Left ventricle myocardium inferior (tissue), 1 donor: ENCODE measurements around the gene CDH8. TPM values are rescaled to one million over a fixed set of nuclear protein-coding genes. Genes with fewer than 3 reads are reported as not detected.

ENCODE experiments used
- DNase-seq: peaks from one replicate; pipeline ENCODE4 v3.0.0-alpha.2; 2020
- H3K27ac ChIP-seq: fragments of 200-600 bp; replicated peaks from 2 replicates; pipeline ENCODE4 v1.8.0; 2021
- H3K27me3 ChIP-seq: fragments of 200-600 bp; 2 replicates; pipeline ENCODE4 v1.8.0; 2021; ENCODE audit warnings: low read depth
- H3K36me3 ChIP-seq: fragments of 200-600 bp; 2 replicates; pipeline ENCODE4 v1.8.0; 2021
- H3K4me1 ChIP-seq: fragments of 200-600 bp; 2 replicates; pipeline ENCODE4 v1.8.0; 2021
- H3K4me3 ChIP-seq: fragments of 200-600 bp; 2 replicates; pipeline ENCODE4 v1.8.0; 2021; ENCODE audit warnings: mild to moderate bottlenecking, moderate library complexity
- H3K9me3 ChIP-seq: fragments of 200-600 bp; replicated peaks from 2 replicates; pipeline ENCODE4 v1.8.0; 2021
- CTCF ChIP-seq: fragments of 200-600 bp; IDR thresholded peaks from 2 replicates; pipeline ENCODE4 v1.8.0; 2021; ENCODE audit warnings: antibody characterized with exemption, mild to moderate bottlenecking, borderline replicate concordance
- intact Hi-C: fragments of 100-400 bp; cut with micrococcal nuclease; formaldehyde crosslinking; loops from one replicate; pipeline ENCODE4 v1.11.0; 2022
- total RNA-seq: library from RNA; stranded (reverse); fragmentation: NEBNext Ultra II Directional; extraction: Animal tissue kit (Norgen Biotek cat#: 25700); gene quantifications from one replicate; pipeline ENCODE4 v1.2.1, GENCODE V29; 2021
- donor health status: DM: no; HTN: yes; CAD: no; lungs with severe emphysema.

The CDH8 gene
- total RNA-seq, 1 donor from 2014 or later: 0.14 TPM

- H3K27me3 ChIP-seq: no peaks in the 10 kb centered on the region
- H3K36me3 ChIP-seq: no peaks in the 10 kb centered on the region
- DNase-seq: no peak
- no peaks in the 10 kb centered on the region for H3K4me1 ChIP-seq
- no peak overlapping the region for H3K27ac ChIP-seq
- no peak overlapping the region for H3K4me3 ChIP-seq
- H3K9me3 ChIP-seq: no peaks in the 10 kb centered on the region
- intact Hi-C loops: no loop called here
- TF ChIP-seq CTCF: no peak
These were observed 120.7 kb downstream of the CDH8 start for GRCh38 chr16:61915569-61915968.

GRCh38 chr16:61909074-61909473, 127.2 kb downstream of the CDH8 start:
- H3K36me3 ChIP-seq: no peaks in the 10 kb centered on the region
- no peaks in the 10 kb centered on the region for H3K9me3 ChIP-seq
- intact Hi-C loops: no loop called here
- no peak for TF ChIP-seq CTCF
- H3K27ac ChIP-seq: no peak overlapping the region
- no peaks in the 10 kb centered on the region for H3K4me1 ChIP-seq
- no peak overlapping the region for H3K4me3 ChIP-seq
- H3K27me3 ChIP-seq: no peaks in the 10 kb centered on the region
- no peak for DNase-seq

GRCh38 chr16:61908426-61908825, 127.8 kb downstream of the CDH8 start:
- no peaks in the 10 kb centered on the region for H3K4me1 ChIP-seq

DNA sequence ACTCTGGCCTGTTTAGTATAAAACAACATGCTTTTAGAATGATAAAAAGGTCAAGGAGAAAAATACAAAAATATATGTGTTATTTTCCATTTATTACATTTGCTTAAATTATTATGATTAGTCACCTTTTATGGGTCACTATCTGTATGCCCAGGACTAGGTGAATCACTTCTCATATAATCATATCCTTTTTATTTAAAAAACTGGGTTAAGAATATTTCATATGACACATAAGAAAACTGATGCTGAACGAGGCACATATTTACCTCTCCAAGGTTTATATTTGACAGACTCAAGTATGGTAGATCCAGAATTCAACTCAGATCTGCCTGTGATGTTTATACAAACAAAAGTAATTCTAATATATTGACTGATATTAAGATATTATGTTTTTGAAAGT, 134.5 kb downstream of the CDH8 start:
- Histone ChIP-seq H3K36me3 (no peaks in the 10 kb centered on the region), H3K27ac (no peak overlapping the region), H3K4me1 (no peaks in the 10 kb centered on the region), H3K4me3 (no peak overlapping the region), H3K27me3 (no peaks in the 10 kb centered on the region), H3K9me3 (no peaks in the 10 kb centered on the region)
- DNase-seq: no peak
- intact Hi-C loops: no loop called here
- TF ChIP-seq CTCF: no peak

More at GRCh38 chr16:61908426-61908825, 127.8 kb downstream of the CDH8 start:
- Histone ChIP-seq H3K36me3 (no peaks in the 10 kb centered on the region), H3K27me3 (no peaks in the 10 kb centered on the region), H3K9me3 (no peaks in the 10 kb centered on the region), H3K27ac (no peak overlapping the region), H3K4me3 (no peak overlapping the region)
- TF ChIP-seq CTCF: no peak
- intact Hi-C loops: no loop called here
- no peak for DNase-seq

DNA sequence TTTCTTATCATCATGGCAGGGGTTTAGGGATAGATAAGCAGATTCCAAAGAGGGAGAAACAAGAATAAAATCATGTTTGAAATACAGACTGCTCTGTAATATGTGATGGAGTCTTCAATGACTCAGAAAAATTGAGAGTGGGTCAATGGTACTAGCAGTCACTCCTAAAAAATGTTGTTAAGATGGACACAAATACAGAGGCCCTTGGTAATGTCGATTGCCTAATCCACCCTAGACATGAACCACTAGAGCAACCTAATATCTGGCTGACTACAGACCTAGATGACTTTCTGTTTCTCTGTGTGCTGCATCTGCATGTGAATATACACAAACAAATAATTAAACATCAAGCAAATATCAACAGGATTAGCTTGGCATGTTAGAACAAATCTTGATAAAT, 135.8 kb downstream of the CDH8 start:
- Histone ChIP-seq H3K4me1 (no peaks in the 10 kb centered on the region), H3K4me3 (no peak overlapping the region), H3K27me3 (no peaks in the 10 kb centered on the region), H3K27ac (no peak overlapping the region), H3K36me3 (no peaks in the 10 kb centered on the region), H3K9me3 (no peaks in the 10 kb centered on the region)
- TF ChIP-seq CTCF: no peak
- no peak for DNase-seq
- intact Hi-C loops: no loop called here

- no peak for TF ChIP-seq CTCF
- no peak for DNase-seq
- H3K27me3 ChIP-seq: no peaks in the 10 kb centered on the region
- H3K27ac ChIP-seq: no peak overlapping the region
- H3K9me3 ChIP-seq: no peaks in the 10 kb centered on the region
- no peaks in the 10 kb centered on the region for H3K36me3 ChIP-seq
- intact Hi-C loops: no loop called here
- H3K4me3 ChIP-seq: no peak overlapping the region
- no peaks in the 10 kb centered on the region for H3K4me1 ChIP-seq
These were observed 138.6 kb downstream of the CDH8 start for GRCh38 chr16:61897657-61898056.
